Sigmoid colon (tissue), 7 donors: ENCODE results near the gene GABBR2. TPM values are rescaled to one million over a fixed set of nuclear protein-coding genes. Genes with fewer than 3 reads are reported as not detected.
"Not testable (repeated sequence)": the region's sequence is repeated elsewhere in the genome, so short reads cannot be mapped to it uniquely, and the experiment has no call there.

Experiments
- DNase-seq: peaks from one replicate; pipeline ENCODE4 v3.0.0-alpha.2; 2019
- H3K27ac ChIP-seq, 4 donors: fragments of 200-600 bp; sonication (generic); one replicate each; pipeline ENCODE4 v1.5.1; 2016 to 2019; ENCODE audit warnings: mild to moderate bottlenecking in 1 of 4
- H3K27me3 ChIP-seq, 3 donors: fragments of 200-600 bp; sonication (generic); one replicate each; pipeline ENCODE4 v1.5.1; 2019; ENCODE audit warnings: mild to moderate bottlenecking in 1 of 3
- H3K36me3 ChIP-seq, 4 donors: fragments of 200-600 bp; sonication (generic); one replicate each; pipeline ENCODE4 v1.5.1; 2016 to 2019
- H3K4me1 ChIP-seq, 4 donors: fragments of 200-600 bp; sonication (generic); one replicate each; pipeline ENCODE4 v1.5.1; 2017 to 2019
- H3K4me3 ChIP-seq, 4 donors: fragments of 200-600 bp; sonication (generic); one replicate each; pipeline ENCODE4 v1.5.1; 2017 to 2019; ENCODE audit warnings: mild to moderate bottlenecking in 2 of 4, moderate library complexity in 1 of 4
- H3K9me3 ChIP-seq, 4 donors: fragments of 200-600 bp in 3 of 4; sonication (generic) in 3 of 4; one replicate each; pipeline versions ENCODE4 v1.5.1 to v1.6.1; 2013 to 2019
- CTCF ChIP-seq, 4 experiments: fragments of 450-650 bp in 3 of 4; fragments of 200-600 bp in 1 of 4; IDR thresholded peaks; one replicate each; pipeline ENCODE4 v1.5.1; 2016 to 2019; ENCODE audit warnings: antibody characterized with exemption in 4 of 4, mild to moderate bottlenecking in 3 of 4, moderate library complexity in 2 of 4
- EP300 ChIP-seq, 4 donors: sonication (generic); formaldehyde crosslinking; IDR thresholded peaks; one replicate each; pipeline ENCODE4 v1.6.1; 2017; ENCODE audit warnings: antibody characterized with exemption in 4 of 4
- POLR2A ChIP-seq, 2 donors: fragments of 450-650 bp; IDR thresholded peaks; one replicate each; pipeline ENCODE4 v1.6.1; 2016; ENCODE audit warnings: antibody characterized with exemption in 2 of 2, mild to moderate bottlenecking in 2 of 2, moderate library complexity in 2 of 2
- POLR2AphosphoS5 ChIP-seq, 4 donors: sonication (generic); formaldehyde crosslinking; IDR thresholded peaks; one replicate each; pipeline ENCODE4 v1.6.1; 2017; ENCODE audit warnings: antibody characterized with exemption in 4 of 4
- WGBS, 2 donors: extraction: QIAGEN DNeasy Blood & Tissue Kit; methylation state at CpG; one replicate each; pipeline ENCODE4 v1.1.7; 2013; 5-methylcytosine and 5-hydroxymethylcytosine counted together
- intact Hi-C: fragments of 100-400 bp; cut with DNase I; formaldehyde crosslinking; loops from one replicate; pipeline ENCODE4 v1.15.1; 2023
- polyA plus RNA-seq, 3 donors: library from polyadenylated mRNA; stranded (reverse); fragments of 200-250 nt; gene quantifications; one replicate each; pipeline ENCODE4 v1.2.3, GENCODE V29; 2013
- total RNA-seq, 4 donors: library from RNA; depleted of rRNA; stranded (reverse); fragments of >200 nt; gene quantifications; one replicate each; pipeline ENCODE4 v1.1.0, GENCODE V29; 2016
- donor health status: healthy with polysubstance abuse.
- donor health status: Bipolar disorder and iron deficiency.
- donor health status: healthy.

GABBR2 gene
- total and polyA plus RNA-seq, 7 donors = under 0.01 to 0.04 (median under 0.01) TPM; not detected in 4

- no peak overlapping the region for H3K4me3 ChIP-seq
- TF ChIP-seq CTCF (IDR thresholded peaks at IDR 0.05) (no peak), POLR2A (IDR thresholded peaks at IDR 0.05) (no peak), EP300 (IDR thresholded peaks at IDR 0.05) (no peak), POLR2AphosphoS5 (IDR thresholded peaks at IDR 0.05) (no peak)
- H3K9me3 ChIP-seq = no peaks in the 10 kb centered on the region
- H3K27ac ChIP-seq = no peak overlapping the region
- peaks cover 0 to 5% (median 0%) of the 10 kb centered on the region in 3 donors for H3K27me3 ChIP-seq
- H3K4me1 ChIP-seq = no peaks in the 10 kb centered on the region
- 25 to 69% methylated on average over 5 of the region's 5 CpGs for WGBS, 2 donors
- no peaks in the 10 kb centered on the region for H3K36me3 ChIP-seq
- intact Hi-C loops = no loop called here
- no peak for DNase-seq
Measured at GRCh38 chr9:98288881-98289280, 419.9 kb downstream of the GABBR2 start.

- TF ChIP-seq EP300 (IDR thresholded peaks at IDR 0.05) (no peak), POLR2A (IDR thresholded peaks at IDR 0.05) (no peak), CTCF (IDR thresholded peaks at IDR 0.05) (no peak), POLR2AphosphoS5 (IDR thresholded peaks at IDR 0.05) (no peak)
- Histone ChIP-seq H3K4me1 (no peaks in the 10 kb centered on the region), H3K27me3 (peaks cover 0 to 5% (median 0%) of the 10 kb centered on the region in 3 donors), H3K4me3 (no peak overlapping the region), H3K9me3 (no peaks in the 10 kb centered on the region), H3K27ac (no peak overlapping the region), H3K36me3 (no peaks in the 10 kb centered on the region)
- DNase-seq = no peak
- intact Hi-C loops = no loop called here
- 92 to 96% methylated on average over 4 of the region's 4 CpGs for WGBS, 2 donors
Measured at GRCh38 chr9:98287384-98287783, 421.4 kb downstream of the GABBR2 start.

- intact Hi-C loops = no loop called here
- 72 to 75% methylated on average over 4 of the region's 4 CpGs for WGBS, 2 donors
- TF ChIP-seq EP300 (IDR thresholded peaks at IDR 0.05) (no peak), POLR2AphosphoS5 (IDR thresholded peaks at IDR 0.05) (no peak), POLR2A (IDR thresholded peaks at IDR 0.05) (no peak), CTCF (IDR thresholded peaks at IDR 0.05) (no peak)
- Histone ChIP-seq H3K9me3 (no peaks in the 10 kb centered on the region), H3K27ac (no peak overlapping the region), H3K4me3 (no peak overlapping the region), H3K4me1 (no peaks in the 10 kb centered on the region), H3K36me3 (no peaks in the 10 kb centered on the region), H3K27me3 (peaks cover 0 to 5% (median 0%) of the 10 kb centered on the region in 3 donors)
- DNase-seq = no peak
Measured at GRCh38 chr9:98285446-98285845, 423.3 kb downstream of the GABBR2 start.

- intact Hi-C loops = no loop called here
- WGBS, 2 donors = 67 to 70% methylated on average over 3 of the region's 3 CpGs
- Histone ChIP-seq H3K4me1 (no peaks in the 10 kb centered on the region), H3K4me3 (no peak overlapping the region), H3K27ac (no peak overlapping the region), H3K9me3 (no peaks in the 10 kb centered on the region), H3K36me3 (no peaks in the 10 kb centered on the region), H3K27me3 (peaks cover 0 to 5% (median 0%) of the 10 kb centered on the region in 3 donors)
- no peak for TF ChIP-seq CTCF (IDR thresholded peaks at IDR 0.05)
- TF ChIP-seq POLR2A (IDR thresholded peaks at IDR 0.05) = no peak
- TF ChIP-seq POLR2AphosphoS5 (IDR thresholded peaks at IDR 0.05) = no peak
- TF ChIP-seq EP300 (IDR thresholded peaks at IDR 0.05) = no peak
- no peak for DNase-seq
Measured at GRCh38 chr9:98284754-98285153, 424.0 kb downstream of the GABBR2 start.

- intact Hi-C loops, H3K27ac ChIP-seq, H3K9me3 ChIP-seq, DNase-seq, H3K4me1 ChIP-seq, H3K27me3 ChIP-seq, H3K36me3 ChIP-seq, H3K4me3 ChIP-seq: not testable (repeated sequence)
- WGBS, 2 donors = 80 to 86% methylated on average over 7 of the region's 7 CpGs
Measured at GRCh38 chr9:98283143-98283542, 425.6 kb downstream of the GABBR2 start.
